ENCODE results near the gene PGPEP1. TPM values are rescaled to one million over a fixed set of nuclear protein-coding genes. Genes with fewer than 3 reads are reported as not detected.

Gene PGPEP1
- total RNA-seq, 2 experiments from 2014 or later = 24.4 to 25.9 TPM

- CTCF ChIA-PET = no interaction called here
- no peak overlapping the region for H3K27ac ChIP-seq (ENCODE audit: low read depth in 1 of 2, low read length in 2 of 2)
These were observed 67.7 kb downstream of the PGPEP1 start for GRCh38 chr19:18408053-18408476.

DNA sequence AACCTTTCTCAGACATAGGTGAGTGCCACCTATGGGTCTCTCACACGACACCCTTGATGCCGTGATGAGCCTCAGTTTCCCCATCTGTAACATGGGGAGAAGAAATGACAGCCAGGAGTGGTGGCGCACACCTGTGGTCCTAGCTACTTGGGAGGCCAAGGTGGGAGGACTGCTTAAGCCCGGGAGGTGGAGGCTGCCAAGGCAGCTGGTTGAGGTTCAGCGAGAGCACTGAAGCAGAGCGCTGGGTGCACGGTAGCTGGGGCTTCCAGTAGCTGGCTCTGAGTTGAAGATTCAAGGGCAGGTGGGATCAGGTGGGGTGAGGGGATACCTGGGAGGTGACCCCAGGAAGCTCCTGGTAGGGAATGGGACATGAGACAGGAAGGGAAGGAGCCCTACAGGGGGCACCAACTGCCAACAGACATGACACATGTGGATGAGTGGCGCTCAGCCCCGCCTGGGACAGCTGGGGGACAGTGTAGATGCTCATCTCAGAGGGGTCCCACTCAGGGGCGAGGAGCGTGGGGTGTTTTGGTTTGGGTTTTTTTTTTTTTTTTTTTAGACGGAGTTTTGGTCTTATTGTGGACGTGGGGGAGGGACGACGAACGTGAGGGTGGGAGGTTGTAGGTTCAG, 72.3 kb downstream of the PGPEP1 start:
- peak in 1 of 14 experiments; percentile 39 for DNase-seq
- Histone ChIP-seq H3K36me3 (ENCODE audit: insufficient read depth, low read length) (no peaks in the 10 kb centered on the region), H3K27ac (ENCODE audit: low read depth in 1 of 2, low read length in 2 of 2) (no peak overlapping the region), H3K4me1 (ENCODE audit: insufficient read depth, low read length) (peaks cover 44% of the 10 kb centered on the region), H3K27me3 (ENCODE audit: control insufficient read depth in 1 of 2, insufficient read depth in 2 of 2, low read length in 2 of 2) (peaks cover 11 to 21% of the 10 kb centered on the region in 2 experiments), H3K4me3 (ENCODE audit: low read length) (no peak overlapping the region), H3K9me3 (ENCODE audit: control insufficient read depth in 1 of 2, insufficient read depth in 1 of 2, low read length in 2 of 2) (no peaks in the 10 kb centered on the region)
- ChIA-PET POLR2A (interaction anchor here (2.2 kb wide), 1 partner anchor 24 kb away, joined by 8 read pairs; no protein-coding TSS in a partner anchor), CTCF (interaction anchor here (6.7 kb wide), 1 partner anchor 23 kb away, joined by 53 read pairs; no protein-coding TSS in a partner anchor)
- Mint-ChIP-seq H3K4me3 (no peak overlapping the region), H3K27ac (no peak overlapping the region), H3K36me3 (ENCODE audit: low read depth) (no peaks in the 10 kb centered on the region), H3K4me1 (ENCODE audit: low read depth) (peaks cover 41% of the 10 kb centered on the region), H3K9me3 (no peaks in the 10 kb centered on the region), H3K27me3 (peaks cover 39% of the 10 kb centered on the region)
- TF ChIP-seq CTCF (IDR thresholded peaks at IDR 0.05) = no peak
- no peak for ATAC-seq (ENCODE audit: poor library complexity)
- intact Hi-C loops (cut with DNase I, micrococcal nuclease) = loop anchor here in 1 of 2 experiments (5.0 kb wide), 1 partner anchor 160 kb away; no protein-coding TSS in a partner anchor

More at GRCh38 chr19:18408053-18408476, 67.7 kb downstream of the PGPEP1 start:
- Mint-ChIP-seq H3K9me3 (no peaks in the 10 kb centered on the region), H3K4me3 (no peak overlapping the region), H3K4me1 (ENCODE audit: low read depth) (peaks cover 5% of the 10 kb centered on the region), H3K27me3 (peaks cover 10% of the 10 kb centered on the region), H3K27ac (no peak overlapping the region), H3K36me3 (ENCODE audit: low read depth) (no peaks in the 10 kb centered on the region)
- Histone ChIP-seq H3K36me3 (ENCODE audit: insufficient read depth, low read length) (no peaks in the 10 kb centered on the region), H3K4me3 (ENCODE audit: low read length) (no peak overlapping the region), H3K27me3 (ENCODE audit: control insufficient read depth in 1 of 2, insufficient read depth in 2 of 2, low read length in 2 of 2) (no peaks in the 10 kb centered on the region), H3K9me3 (ENCODE audit: control insufficient read depth in 1 of 2, insufficient read depth in 1 of 2, low read length in 2 of 2) (no peaks in the 10 kb centered on the region), H3K4me1 (ENCODE audit: insufficient read depth, low read length) (peaks cover 6% of the 10 kb centered on the region)
- peak in 2 of 14 experiments; percentile 43 to 51 for DNase-seq
- TF ChIP-seq CTCF (IDR thresholded peaks at IDR 0.05) = peak; percentile 26
- ATAC-seq (ENCODE audit: poor library complexity) = no peak
- POLR2A ChIA-PET = no interaction called here
- intact Hi-C loops (cut with DNase I, micrococcal nuclease) = no loop called here

GRCh38 chr19:18414504-18415177, 74.2 kb downstream of the PGPEP1 start:
- intact Hi-C loops (cut with DNase I, micrococcal nuclease) = loop anchor here in 1 of 2 experiments (5.0 kb wide), 3 partner anchors 72 to 162 kb away; partner anchors contain the start of gene PGPEP1
- Mint-ChIP-seq H3K9me3 (no peaks in the 10 kb centered on the region), H3K27me3 (peaks cover 52% of the 10 kb centered on the region), H3K4me3 (peak overlapping the region; percentile 45), H3K36me3 (ENCODE audit: low read depth) (no peaks in the 10 kb centered on the region), H3K27ac (no peak overlapping the region), H3K4me1 (ENCODE audit: low read depth) (peaks cover 54% of the 10 kb centered on the region)
- ATAC-seq (ENCODE audit: poor library complexity) = no peak
- H3K27ac ChIP-seq (ENCODE audit: low read depth in 1 of 2, low read length in 2 of 2) = no peak overlapping the region
- CTCF ChIA-PET = interaction anchor here (0.6 to 6.7 kb wide), 3 partner anchors 25 to 105 kb away, joined by 3 to 53 read pairs (median 5); no protein-coding TSS in a partner anchor
- POLR2A ChIA-PET = interaction anchor here (0.5 to 9.0 kb wide), 4 partner anchors 15 to 134 kb away, joined by 3 to 97 read pairs (median 6); partner anchors contain the start of genes JUND and LSM4
- DNase-seq = peak in 3 of 14 experiments; percentile 21 to 54 (median 40)
- peaks cover 11 to 30% of the 10 kb centered on the region in 2 experiments for H3K27me3 ChIP-seq (ENCODE audit: control insufficient read depth in 1 of 2, insufficient read depth in 2 of 2, low read length in 2 of 2)
- no peak for TF ChIP-seq CTCF (IDR thresholded peaks at IDR 0.05)
- H3K4me3 ChIP-seq (ENCODE audit: low read length) = no peak overlapping the region
- no peaks in the 10 kb centered on the region for H3K9me3 ChIP-seq (ENCODE audit: control insufficient read depth in 1 of 2, insufficient read depth in 1 of 2, low read length in 2 of 2)
- peaks cover 58% of the 10 kb centered on the region for H3K4me1 ChIP-seq (ENCODE audit: insufficient read depth, low read length)
- H3K36me3 ChIP-seq (ENCODE audit: insufficient read depth, low read length) = no peaks in the 10 kb centered on the region
